Peyer's patch (tissue), 4 donors: ENCODE results near the gene KLF1.

Experiments
- CTCF ChIP-seq, 6 experiments: fragments of 450-650 bp in 4 of 6; fragments of 200-600 bp in 2 of 6; sonication (generic) in 1 of 6; IDR thresholded peaks; one replicate each; pipeline ENCODE4 v1.5.1; 2017 to 2019; ENCODE audit warnings: antibody characterized with exemption in 6 of 6, mild to moderate bottlenecking in 3 of 6, moderate library complexity in 1 of 6
- POLR2A ChIP-seq, 2 donors: fragments of 450-650 bp; IDR thresholded peaks; one replicate each; pipeline ENCODE4 v1.5.1; 2017; ENCODE audit warnings: antibody characterized with exemption in 2 of 2, mild to moderate bottlenecking in 2 of 2, moderate library complexity in 2 of 2

GRCh38 chr19:12907166-12907565 lies 20.2 kb upstream of the KLF1 start:
- TF ChIP-seq CTCF (IDR thresholded peaks at IDR 0.05) (no peak), POLR2A (IDR thresholded peaks at IDR 0.05) (no peak)
